Measurements from ENCODE around the gene GRB10. TPM values are rescaled to one million over a fixed set of nuclear protein-coding genes. Genes with fewer than 3 reads are reported as not detected.

The GRB10 gene
- total RNA-seq, 1 experiment from 2014 or later: 68.2 TPM

GRCh38 chr7:50681432-50682045 is 101.2 kb downstream of the GRB10 start:
- CTCF ChIA-PET: interaction anchor here (0.6 to 5.5 kb wide), 8 partner anchors 206 to 480 kb away, joined by 3 to 77 read pairs (median 3); no protein-coding TSS in a partner anchor
- H3K27me3 Mint-ChIP-seq (ENCODE audit: insufficient read depth, unreplicated experiment): no peaks in the 10 kb centered on the region
- H3K36me3 Mint-ChIP-seq (ENCODE audit: insufficient read depth, unreplicated experiment): peaks cover 4% of the 10 kb centered on the region
- H3K9me3 Mint-ChIP-seq (ENCODE audit: unreplicated experiment): no peaks in the 10 kb centered on the region
- H3K27ac Mint-ChIP-seq (ENCODE audit: low read depth, unreplicated experiment): no peak overlapping the region
- H3K4me1 Mint-ChIP-seq (ENCODE audit: insufficient read depth, unreplicated experiment): peaks cover 6% of the 10 kb centered on the region
- POLR2A ChIA-PET: no interaction called here
- H3K4me3 Mint-ChIP-seq (ENCODE audit: unreplicated experiment): no peak overlapping the region
- no TSS peak for BruUV-seq (replicated peaks)
- DNase-seq (ENCODE audit: unreplicated experiment): no peak
- TF ChIP-seq CTCF (IDR thresholded peaks at IDR 0.05; ENCODE audit: unreplicated experiment): no peak
- intact Hi-C loops (cut with micrococcal nuclease): no loop called here

- ChIA-PET CTCF (interaction anchor here (0.6 to 5.5 kb wide), 40 partner anchors 8 to 827 kb away, joined by 3 to 77 read pairs (median 4); no protein-coding TSS in a partner anchor), POLR2A (interaction anchor here (0.6 to 0.7 kb wide), 2 partner anchors 82 to 229 kb away, joined by 3 read pairs; no protein-coding TSS in a partner anchor)
- Mint-ChIP-seq H3K36me3 (ENCODE audit: insufficient read depth, unreplicated experiment) (no peaks in the 10 kb centered on the region), H3K4me3 (ENCODE audit: unreplicated experiment) (no peak overlapping the region), H3K27ac (ENCODE audit: low read depth, unreplicated experiment) (no peak overlapping the region), H3K27me3 (ENCODE audit: insufficient read depth, unreplicated experiment) (no peaks in the 10 kb centered on the region), H3K4me1 (ENCODE audit: insufficient read depth, unreplicated experiment) (peaks cover 6% of the 10 kb centered on the region), H3K9me3 (ENCODE audit: unreplicated experiment) (no peaks in the 10 kb centered on the region)
- no TSS peak for BruUV-seq (replicated peaks)
- peak; percentile 40 for TF ChIP-seq CTCF (IDR thresholded peaks at IDR 0.05; ENCODE audit: unreplicated experiment)
- peak; percentile 58 for DNase-seq (ENCODE audit: unreplicated experiment)
- intact Hi-C loops (cut with micrococcal nuclease): loop anchor here (1.0 to 5.0 kb wide), 4 partner anchors 211 to 587 kb away; partner anchors contain the start of gene ZPBP
Measured at GRCh38 chr7:50679218-50680007, 103.3 kb downstream of the GRB10 start.

GRCh38 chr7:50678586-50678985 is 104.1 kb downstream of the GRB10 start:
- DNase-seq (ENCODE audit: unreplicated experiment): no peak
- intact Hi-C loops (cut with micrococcal nuclease): loop anchor here (5.0 kb wide), 2 partner anchors 464 to 586 kb away; partner anchors contain the start of gene ZPBP
- peaks cover 6% of the 10 kb centered on the region for H3K4me1 Mint-ChIP-seq (ENCODE audit: insufficient read depth, unreplicated experiment)
- TF ChIP-seq CTCF (IDR thresholded peaks at IDR 0.05; ENCODE audit: unreplicated experiment): no peak
- H3K36me3 Mint-ChIP-seq (ENCODE audit: insufficient read depth, unreplicated experiment): no peaks in the 10 kb centered on the region
- ChIA-PET CTCF (interaction anchor here (0.6 to 5.5 kb wide), 23 partner anchors 9 to 826 kb away, joined by 3 to 77 read pairs (median 4); no protein-coding TSS in a partner anchor), POLR2A (interaction anchor here (0.6 to 0.7 kb wide), 2 partner anchors 23 to 228 kb away, joined by 3 to 4 read pairs; no protein-coding TSS in a partner anchor)
- no peak overlapping the region for H3K27ac Mint-ChIP-seq (ENCODE audit: low read depth, unreplicated experiment)
- H3K4me3 Mint-ChIP-seq (ENCODE audit: unreplicated experiment): no peak overlapping the region
- H3K9me3 Mint-ChIP-seq (ENCODE audit: unreplicated experiment): no peaks in the 10 kb centered on the region
- H3K27me3 Mint-ChIP-seq (ENCODE audit: insufficient read depth, unreplicated experiment): no peaks in the 10 kb centered on the region
- no TSS peak for BruUV-seq (replicated peaks)

DNA sequence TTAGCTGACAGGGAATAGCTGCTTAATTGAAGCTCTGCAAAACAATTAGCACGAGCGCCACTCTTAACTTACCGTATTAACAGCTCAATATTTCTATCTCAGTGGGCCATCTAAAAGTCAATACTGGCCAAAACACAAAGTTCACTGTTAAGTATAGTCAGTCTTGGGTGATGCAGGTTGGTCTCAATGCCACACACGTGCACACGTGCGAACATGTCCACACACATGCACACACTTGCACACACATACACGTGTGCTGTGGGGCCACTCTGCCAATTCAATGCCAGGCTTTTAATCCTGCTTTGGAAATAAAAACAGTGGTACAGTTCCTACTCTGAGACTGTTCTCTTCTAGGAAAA is 105.1 kb downstream of the GRB10 start:
- no peak for DNase-seq (ENCODE audit: unreplicated experiment)
- no TSS peak for BruUV-seq (replicated peaks)
- Mint-ChIP-seq H3K27me3 (ENCODE audit: insufficient read depth, unreplicated experiment) (no peaks in the 10 kb centered on the region), H3K9me3 (ENCODE audit: unreplicated experiment) (no peaks in the 10 kb centered on the region), H3K27ac (ENCODE audit: low read depth, unreplicated experiment) (no peak overlapping the region), H3K4me1 (ENCODE audit: insufficient read depth, unreplicated experiment) (peaks cover 6% of the 10 kb centered on the region), H3K4me3 (ENCODE audit: unreplicated experiment) (no peak overlapping the region), H3K36me3 (ENCODE audit: insufficient read depth, unreplicated experiment) (peaks cover 7% of the 10 kb centered on the region)
- ChIA-PET CTCF (interaction anchor here (0.6 to 5.5 kb wide), 7 partner anchors 12 to 803 kb away, joined by 3 to 77 read pairs (median 8); no protein-coding TSS in a partner anchor), POLR2A (no interaction called here)
- TF ChIP-seq CTCF (IDR thresholded peaks at IDR 0.05; ENCODE audit: unreplicated experiment): no peak
- intact Hi-C loops (cut with micrococcal nuclease): loop anchor here (5.0 kb wide), 2 partner anchors 465 to 585 kb away; partner anchors contain the start of gene ZPBP
